DOHH2 (cell line): ENCODE measurements around the gene ITPKA.
A peak's percentile ranks its signal among the peaks of the same experiment; 100 is the strongest.

Source experiments
- H3F3A ChIP-seq: fragments of 200-600 bp; sonication (generic), shearing (Covaris generic); 2 replicates; pipeline ENCODE4 v1.6.0; 2016; ENCODE audit warnings: antibody characterized with exemption, mild to moderate bottlenecking; ENCODE audit not compliant: control insufficient read depth, insufficient read depth
- H3K27ac ChIP-seq: fragments of 200-600 bp; sonication (generic); 2 replicates; pipeline ENCODE4 v1.5.1; 2014; ENCODE audit warnings: low read depth, mild to moderate bottlenecking, low read length, moderate library complexity
- H3K27me3 ChIP-seq: fragments of 200-600 bp; sonication (generic); 2 replicates; pipeline ENCODE4 v1.6.1; 2014; ENCODE audit warnings: mild to moderate bottlenecking, low read length, mixed read lengths; ENCODE audit not compliant: control insufficient read depth
- H3K36me3 ChIP-seq: fragments of 200-600 bp; sonication (generic); 2 replicates; pipeline ENCODE4 v1.6.1; 2014; ENCODE audit warnings: mild to moderate bottlenecking, low read length, moderate library complexity, mixed read lengths; ENCODE audit not compliant: control insufficient read depth
- H3K4me1 ChIP-seq: fragments of 200-600 bp; sonication (generic); 2 replicates; pipeline ENCODE4 v1.6.1; 2014; ENCODE audit warnings: mild to moderate bottlenecking, low read length, mixed read lengths; ENCODE audit not compliant: control insufficient read depth
- H3K4me2 ChIP-seq: fragments of 200-600 bp; sonication (generic); 2 replicates; pipeline ENCODE4 v1.6.0; 2014; ENCODE audit warnings: mild to moderate bottlenecking, low read length, moderate library complexity
- H3K4me3 ChIP-seq: fragments of 200-600 bp; sonication (generic); 2 replicates; pipeline ENCODE4 v1.5.1; 2014; ENCODE audit warnings: mild to moderate bottlenecking, low read length, mixed read lengths
- H3K79me2 ChIP-seq: fragments of 200-600 bp; sonication (generic); 2 replicates; pipeline ENCODE4 v1.6.1; 2014; ENCODE audit warnings: mild to moderate bottlenecking, low read length, mixed read lengths; ENCODE audit not compliant: control insufficient read depth
- H3K9me2 ChIP-seq: fragments of 200-600 bp; sonication (generic); replicated peaks from 2 replicates; pipeline ENCODE4 v1.6.1; 2014; ENCODE audit warnings: mild to moderate bottlenecking, low read length, mixed read lengths; ENCODE audit not compliant: control insufficient read depth
- H3K9me3 ChIP-seq: fragments of 200-600 bp; sonication (generic); 2 replicates; pipeline ENCODE4 v1.6.1; 2014; ENCODE audit warnings: antibody characterized with exemption, low read length, mixed read lengths; ENCODE audit not compliant: control insufficient read depth, insufficient read depth
- H4K20me1 ChIP-seq: fragments of 200-600 bp; sonication (generic); 2 replicates; pipeline ENCODE4 v1.6.0; 2014; ENCODE audit warnings: low read depth, mild to moderate bottlenecking, antibody characterized with exemption, low read length, moderate library complexity; ENCODE audit not compliant: control insufficient read depth, insufficient read depth
- CTCF ChIP-seq: fragments of 200-600 bp; sonication (generic); IDR thresholded peaks from one replicate; pipeline ENCODE4 v1.5.1; 2014; ENCODE audit warnings: antibody characterized with exemption, mild to moderate bottlenecking, low read depth, low read length; ENCODE audit not compliant: poor library complexity, severe bottlenecking
- EZH2phosphoT487 ChIP-seq: fragments of 200-600 bp; sonication (generic); IDR thresholded peaks from 2 replicates; pipeline ENCODE4 v1.6.1; 2017; ENCODE audit warnings: borderline replicate concordance, mild to moderate bottlenecking, antibody characterized with exemption, low read length, moderate library complexity, mixed read lengths

ITPKA gene

GRCh38 chr15:41535544-41535943 lies 41.9 kb downstream of the ITPKA start:
- Histone ChIP-seq H3K9me2 (no peaks in the 10 kb centered on the region), H3K27ac (no peak overlapping the region), H3K36me3 (peaks cover 46% of the 10 kb centered on the region), H3K9me3 (no peaks in the 10 kb centered on the region), H4K20me1 (no peaks in the 10 kb centered on the region), H3F3A (no peaks in the 10 kb centered on the region), H3K4me3 (no peak overlapping the region), H3K79me2 (no peaks in the 10 kb centered on the region), H3K4me2 (no peak overlapping the region), H3K4me1 (peaks cover 18% of the 10 kb centered on the region), H3K27me3 (no peaks in the 10 kb centered on the region)
- no peak for TF ChIP-seq EZH2phosphoT487
- no peak for TF ChIP-seq CTCF

DNA sequence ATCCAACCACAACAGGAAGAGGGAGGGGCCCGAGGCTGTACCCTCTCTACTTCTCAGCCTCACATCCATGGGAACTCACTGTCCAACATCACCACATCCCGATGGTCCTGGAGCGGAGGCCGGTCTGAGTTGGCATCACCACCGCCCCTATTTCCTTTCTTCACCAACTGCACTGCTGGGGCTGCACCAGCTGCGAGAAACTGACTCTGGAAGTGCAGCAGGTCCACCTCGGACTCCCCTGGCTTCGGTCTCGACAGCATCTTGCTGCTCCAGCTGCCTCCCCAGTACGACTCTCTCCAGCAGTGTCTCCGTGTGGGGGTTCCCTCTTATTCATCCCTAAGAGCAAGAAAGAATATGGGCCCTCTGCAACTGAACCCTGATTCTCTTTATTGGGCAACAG lies 43.2 kb downstream of the ITPKA start:
- H3K27me3 ChIP-seq = no peaks in the 10 kb centered on the region
- no peaks in the 10 kb centered on the region for H3K9me2 ChIP-seq
- no peak for TF ChIP-seq CTCF
- TF ChIP-seq EZH2phosphoT487 = no peak
- H3F3A ChIP-seq = no peaks in the 10 kb centered on the region
- H3K4me3 ChIP-seq = no peak overlapping the region
- no peak overlapping the region for H3K27ac ChIP-seq
- H3K4me1 ChIP-seq = peaks cover 6% of the 10 kb centered on the region
- H3K9me3 ChIP-seq = no peaks in the 10 kb centered on the region
- H3K36me3 ChIP-seq = peaks cover 38% of the 10 kb centered on the region
- H3K79me2 ChIP-seq = peaks cover 3% of the 10 kb centered on the region
- no peaks in the 10 kb centered on the region for H4K20me1 ChIP-seq
- no peak overlapping the region for H3K4me2 ChIP-seq

DNA sequence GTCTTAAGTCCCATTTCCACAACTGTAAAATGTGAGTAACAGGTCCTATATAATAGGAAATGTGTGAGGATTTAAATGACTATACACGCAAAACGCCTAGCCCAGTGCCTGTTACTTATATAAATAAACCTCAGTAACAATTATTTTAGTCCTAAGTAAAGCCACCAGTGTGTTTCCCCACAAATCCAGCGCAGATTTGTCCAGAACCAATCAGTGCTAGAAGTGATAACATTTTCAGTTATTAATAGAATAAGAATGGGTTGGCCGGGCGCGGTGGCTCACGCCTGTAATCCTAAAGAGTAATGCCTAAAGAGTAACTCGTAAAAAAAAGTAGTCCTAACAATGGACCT lies 49.8 kb downstream of the ITPKA start:
- no peak for TF ChIP-seq CTCF
- no peak for TF ChIP-seq EZH2phosphoT487
- Histone ChIP-seq H3F3A (no peaks in the 10 kb centered on the region), H3K4me3 (peak overlapping the region; percentile 98), H3K27me3 (no peaks in the 10 kb centered on the region), H3K9me2 (no peaks in the 10 kb centered on the region), H3K4me2 (peak overlapping the region; percentile 68), H3K27ac (no peak overlapping the region), H4K20me1 (no peaks in the 10 kb centered on the region), H3K4me1 (peaks cover 12% of the 10 kb centered on the region), H3K9me3 (no peaks in the 10 kb centered on the region), H3K79me2 (peaks cover 25% of the 10 kb centered on the region), H3K36me3 (peaks cover 3% of the 10 kb centered on the region; the same call in 1 of the 2 replicates)

GRCh38 chr15:41544650-41545015 lies 51.0 kb downstream of the ITPKA start:
- Histone ChIP-seq H3K4me1 (peaks cover 12% of the 10 kb centered on the region), H3K79me2 (peaks cover 25% of the 10 kb centered on the region), H3K27ac (no peak overlapping the region)

More at GRCh38 chr15:41544650-41545015, 51.0 kb downstream of the ITPKA start:
- Histone ChIP-seq H3K9me3 (no peaks in the 10 kb centered on the region), H3F3A (no peaks in the 10 kb centered on the region), H3K9me2 (no peaks in the 10 kb centered on the region), H3K27me3 (no peaks in the 10 kb centered on the region), H3K4me3 (peak overlapping the region; percentile 98), H3K4me2 (peak overlapping the region; percentile 68), H4K20me1 (no peaks in the 10 kb centered on the region), H3K36me3 (peaks cover 3% of the 10 kb centered on the region; the same call in 1 of the 2 replicates)
- TF ChIP-seq CTCF (no peak), EZH2phosphoT487 (no peak)
